Measurements from ENCODE around the gene APOA5.

APOA5 gene

DNA sequence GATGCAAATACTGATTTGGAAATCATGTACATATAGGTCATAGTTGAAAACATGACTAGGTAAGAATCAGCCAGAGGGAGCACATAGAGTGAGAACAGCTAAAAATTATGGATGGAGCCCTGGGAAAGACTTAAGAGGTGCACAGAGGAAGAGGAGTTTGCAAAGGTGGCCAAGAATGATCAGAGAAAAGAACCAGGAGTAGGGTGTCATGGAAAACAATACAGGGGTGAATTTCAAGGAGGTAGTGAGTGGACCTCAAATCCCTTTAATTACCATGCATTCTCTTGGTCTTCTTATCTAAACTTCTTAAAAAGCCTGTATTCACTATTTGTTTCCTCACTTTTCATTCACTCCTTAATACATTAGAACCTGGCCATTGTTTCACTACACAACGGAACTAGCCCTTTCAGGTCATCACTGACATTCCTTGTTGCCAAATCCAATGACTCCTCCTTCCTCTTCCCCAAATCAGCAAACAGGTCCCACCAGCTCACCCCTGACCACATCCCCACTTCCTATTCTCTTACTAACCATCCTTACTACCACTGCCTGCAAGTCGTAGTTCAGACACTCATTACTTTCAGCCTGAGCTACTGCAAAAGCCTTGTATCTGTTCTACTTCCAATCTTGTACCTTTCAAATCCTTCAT is 41.5 kb downstream of the APOA5 start:
- intact Hi-C loops (cut with DNase I; ENCODE audit: low total_unique reads), result no loop called here
- no peak overlapping the region for H3K4me3 ChIP-seq
- no peak overlapping the region for H3K27ac ChIP-seq
- peaks cover 53 to 87% (median 76%) of the 10 kb centered on the region in 3 donors for H3K36me3 ChIP-seq
- H3K27me3 ChIP-seq, result no peaks in the 10 kb centered on the region
- no peaks in the 10 kb centered on the region for H3K9me3 ChIP-seq
- DNase-seq, result no peak
- TF ChIP-seq, protein P1, sequence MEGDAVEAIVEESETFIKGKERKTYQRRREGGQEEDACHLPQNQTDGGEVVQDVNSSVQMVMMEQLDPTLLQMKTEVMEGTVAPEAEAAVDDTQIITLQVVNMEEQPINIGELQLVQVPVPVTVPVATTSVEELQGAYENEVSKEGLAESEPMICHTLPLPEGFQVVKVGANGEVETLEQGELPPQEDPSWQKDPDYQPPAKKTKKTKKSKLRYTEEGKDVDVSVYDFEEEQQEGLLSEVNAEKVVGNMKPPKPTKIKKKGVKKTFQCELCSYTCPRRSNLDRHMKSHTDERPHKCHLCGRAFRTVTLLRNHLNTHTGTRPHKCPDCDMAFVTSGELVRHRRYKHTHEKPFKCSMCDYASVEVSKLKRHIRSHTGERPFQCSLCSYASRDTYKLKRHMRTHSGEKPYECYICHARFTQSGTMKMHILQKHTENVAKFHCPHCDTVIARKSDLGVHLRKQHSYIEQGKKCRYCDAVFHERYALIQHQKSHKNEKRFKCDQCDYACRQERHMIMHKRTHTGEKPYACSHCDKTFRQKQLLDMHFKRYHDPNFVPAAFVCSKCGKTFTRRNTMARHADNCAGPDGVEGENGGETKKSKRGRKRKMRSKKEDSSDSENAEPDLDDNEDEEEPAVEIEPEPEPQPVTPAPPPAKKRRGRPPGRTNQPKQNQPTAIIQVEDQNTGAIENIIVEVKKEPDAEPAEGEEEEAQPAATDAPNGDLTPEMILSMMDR (IDR thresholded peaks at IDR 0.05), result no peak
- no peaks in the 10 kb centered on the region for H3K4me1 ChIP-seq

GRCh38 chr11:116742104-116742503 is 49.6 kb downstream of the APOA5 start:
- DNase-seq, result no peak
- Histone ChIP-seq H3K36me3 (peaks cover 15 to 25% (median 18%) of the 10 kb centered on the region in 3 donors), H3K4me3 (no peak overlapping the region), H3K27ac (no peak overlapping the region), H3K4me1 (peaks cover 0 to 12% (median 2%) of the 10 kb centered on the region in 4 donors), H3K9me3 (no peaks in the 10 kb centered on the region), H3K27me3 (no peaks in the 10 kb centered on the region)
- intact Hi-C loops (cut with DNase I; ENCODE audit: low total_unique reads), result no loop called here
- TF ChIP-seq, protein P1 (IDR thresholded peaks at IDR 0.05), result no peak

GRCh38 chr11:116740741-116741140 is 50.9 kb downstream of the APOA5 start:
- DNase-seq, result no peak
- H3K27me3 ChIP-seq, result no peaks in the 10 kb centered on the region
- no peak overlapping the region for H3K4me3 ChIP-seq
- no peak overlapping the region for H3K27ac ChIP-seq
- TF ChIP-seq, protein P1 (IDR thresholded peaks at IDR 0.05), result no peak
- no peaks in the 10 kb centered on the region for H3K9me3 ChIP-seq
- peaks cover 0 to 12% (median 2%) of the 10 kb centered on the region in 4 donors for H3K4me1 ChIP-seq
- intact Hi-C loops (cut with DNase I; ENCODE audit: low total_unique reads), result no loop called here
- H3K36me3 ChIP-seq, result peaks cover 1 to 12% (median 6%) of the 10 kb centered on the region in 3 donors

Measured in tibial artery (tissue), 4 donors.